ENCODE data around the gene MCC. TPM values are rescaled to one million over a fixed set of nuclear protein-coding genes. Genes with fewer than 3 reads are reported as not detected.

The MCC gene
- polyA plus RNA-seq, 1 donor (not counting 4 experiments of a cell fraction or from before 2014, with no cell fraction given), result 24.6 TPM

- no peaks in the 10 kb centered on the region for H3K9me1 ChIP-seq (ENCODE audit: control insufficient read depth, extremely low read depth, insufficient read depth, low read length)
- H3K9ac ChIP-seq (ENCODE audit: control insufficient read depth, extremely low read depth, insufficient read depth, low read length), result no peak overlapping the region
- TF ChIP-seq EZH2 (IDR thresholded peaks at IDR 0.05; ENCODE audit: low read length) (no peak), CTCF (optimal IDR thresholded peaks at IDR 0.05 in 1 of 3, IDR thresholded peaks at IDR 0.05 in 1 of 3, conservative IDR thresholded peaks at IDR 0.05 in 1 of 3; ENCODE audit: extremely low read depth in 1 of 3, insufficient read depth in 2 of 3, low read length in 3 of 3) (no peak)
- H3K4me2 ChIP-seq (ENCODE audit: control insufficient read depth, extremely low read depth, insufficient read depth, low read depth, low read length), result no peak overlapping the region
- DNase-seq (ENCODE audit: low read depth, low spot score), result no peak
- peaks cover 28% of the 10 kb centered on the region for H3K4me1 ChIP-seq (ENCODE audit: control insufficient read depth, extremely low read depth, insufficient read depth, low read length)
- dilution Hi-C loops (cut with MboI; ENCODE audit: extremely low pct_ligation_motif_present, low sequenced_read_pairs), result no loop called here
- no peaks in the 10 kb centered on the region for H4K20me1 ChIP-seq (ENCODE audit: control insufficient read depth, extremely low read depth, insufficient read depth, low read length)
- no peak overlapping the region for H2AFZ ChIP-seq (ENCODE audit: control insufficient read depth, low read length)
- H3K27ac ChIP-seq (ENCODE audit: control insufficient read depth, insufficient read depth, low read length), result no peak overlapping the region
- peaks cover 10 to 14% of the 10 kb centered on the region in 2 experiments for H3K36me3 ChIP-seq (ENCODE audit: control insufficient read depth in 2 of 2, extremely low read depth in 1 of 2, insufficient read depth in 2 of 2, low read length in 2 of 2)
- H3K9me3 ChIP-seq (ENCODE audit: control insufficient read depth, low read depth, low read length), result no peaks in the 10 kb centered on the region
- FAIRE-seq, result no peak
- H3K4me3 ChIP-seq (ENCODE audit: control insufficient read depth in 2 of 3, extremely low read depth in 1 of 3, insufficient read depth in 2 of 3, low read depth in 1 of 3, low read length in 3 of 3), result no peak overlapping the region
- no peaks in the 10 kb centered on the region for H3K79me2 ChIP-seq (ENCODE audit: control insufficient read depth, insufficient read depth, low read length)
- no peaks in the 10 kb centered on the region for H3K27me3 ChIP-seq (ENCODE audit: control insufficient read depth, extremely low read depth, insufficient read depth, low read length)
Measured at GRCh38 chr5:113040672-113041260, 447.5 kb downstream of the MCC start.

GRCh38 chr5:113039934-113040285, 448.3 kb downstream of the MCC start:
- H3K36me3 ChIP-seq (ENCODE audit: control insufficient read depth in 2 of 2, extremely low read depth in 1 of 2, insufficient read depth in 2 of 2, low read length in 2 of 2), result peaks cover 10 to 20% of the 10 kb centered on the region in 2 experiments
- H3K9me1 ChIP-seq (ENCODE audit: control insufficient read depth, extremely low read depth, insufficient read depth, low read length), result no peaks in the 10 kb centered on the region
- dilution Hi-C loops (cut with MboI; ENCODE audit: extremely low pct_ligation_motif_present, low sequenced_read_pairs), result no loop called here
- TF ChIP-seq EZH2 (IDR thresholded peaks at IDR 0.05; ENCODE audit: low read length) (no peak), CTCF (optimal IDR thresholded peaks at IDR 0.05 in 1 of 3, IDR thresholded peaks at IDR 0.05 in 1 of 3, conservative IDR thresholded peaks at IDR 0.05 in 1 of 3; ENCODE audit: extremely low read depth in 1 of 3, insufficient read depth in 2 of 3, low read length in 3 of 3) (no peak)
- no peak overlapping the region for H2AFZ ChIP-seq (ENCODE audit: control insufficient read depth, low read length)
- no peaks in the 10 kb centered on the region for H3K9me3 ChIP-seq (ENCODE audit: control insufficient read depth, low read depth, low read length)
- H3K79me2 ChIP-seq (ENCODE audit: control insufficient read depth, insufficient read depth, low read length), result no peaks in the 10 kb centered on the region
- H3K4me3 ChIP-seq (ENCODE audit: control insufficient read depth in 2 of 3, extremely low read depth in 1 of 3, insufficient read depth in 2 of 3, low read depth in 1 of 3, low read length in 3 of 3), result no peak overlapping the region
- H3K27ac ChIP-seq (ENCODE audit: control insufficient read depth, insufficient read depth, low read length), result peak overlapping the region; percentile 21
- no peaks in the 10 kb centered on the region for H4K20me1 ChIP-seq (ENCODE audit: control insufficient read depth, extremely low read depth, insufficient read depth, low read length)
- peaks cover 24% of the 10 kb centered on the region for H3K4me1 ChIP-seq (ENCODE audit: control insufficient read depth, extremely low read depth, insufficient read depth, low read length)
- no peak for DNase-seq (ENCODE audit: low read depth, low spot score)
- H3K9ac ChIP-seq (ENCODE audit: control insufficient read depth, extremely low read depth, insufficient read depth, low read length), result no peak overlapping the region
- no peaks in the 10 kb centered on the region for H3K27me3 ChIP-seq (ENCODE audit: control insufficient read depth, extremely low read depth, insufficient read depth, low read length)
- H3K4me2 ChIP-seq (ENCODE audit: control insufficient read depth, extremely low read depth, insufficient read depth, low read depth, low read length), result no peak overlapping the region
- no peak for FAIRE-seq
